T-helper 17 cell (primary cell): ENCODE results near the gene AGPAT3. TPM values are rescaled to one million over a fixed set of nuclear protein-coding genes. Genes with fewer than 3 reads are reported as not detected.

Experiments used
- ATAC-seq: fragments of 150-1000 bp; cut with Tn5 transposase; 2 replicates; pipeline ENCODE4 v1.10.0; 2021; ENCODE audit warnings: mild to moderate bottlenecking, moderate library complexity
- DNase-seq, 3 donors: peaks; one replicate each; pipeline versions ENCODE4 v3.0.0 to v3.0.0-alpha.2; 2020 to 2021
- H3K9me3 ChIP-seq: one replicate; pipeline ENCODE4 v1.7.0; 2013; ENCODE audit warnings: low read length, mild to moderate bottlenecking; ENCODE audit not compliant: control insufficient read depth, poor library complexity, severe bottlenecking
- H3K27ac Mint-ChIP-seq: one replicate; pipeline ENCODE4 v1.8.0; 2022; ENCODE audit warnings: mild to moderate bottlenecking, moderate library complexity, mixed read lengths
- H3K27me3 Mint-ChIP-seq: one replicate; pipeline ENCODE4 v1.8.0; 2022; ENCODE audit warnings: mixed read lengths
- H3K36me3 Mint-ChIP-seq: one replicate; pipeline ENCODE4 v1.8.0; 2022; ENCODE audit warnings: low read depth, mixed read lengths
- H3K4me1 Mint-ChIP-seq: one replicate; pipeline ENCODE4 v1.8.0; 2022; ENCODE audit warnings: mild to moderate bottlenecking, mixed read lengths
- H3K4me3 Mint-ChIP-seq: one replicate; pipeline ENCODE4 v1.8.0; 2022; ENCODE audit warnings: mild to moderate bottlenecking, moderate library complexity, mixed read lengths
- total RNA-seq, 4 donors: library from RNA in 2 of 4; stranded (reverse) in 2 of 4; gene quantifications; one replicate each; pipeline ENCODE4 v1.2.3 and lab custom pipeline; 2022 to 2026

The AGPAT3 gene
- total RNA-seq, 2 donors from 2014 or later: 64.1 to 67.3 TPM

DNA sequence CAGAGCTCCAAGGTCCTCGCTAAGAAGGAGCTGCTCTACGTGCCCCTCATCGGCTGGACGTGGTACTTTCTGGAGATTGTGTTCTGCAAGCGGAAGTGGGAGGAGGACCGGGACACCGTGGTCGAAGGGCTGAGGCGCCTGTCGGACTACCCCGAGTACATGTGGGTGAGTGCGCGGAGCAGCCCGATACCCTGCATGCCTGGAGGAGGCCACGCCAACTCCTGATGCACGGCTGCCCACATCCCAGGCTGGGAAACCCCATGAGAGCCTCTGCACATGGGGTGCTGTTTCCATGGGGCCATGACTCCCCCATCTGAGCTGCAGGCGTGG is 104.1 kb downstream of the AGPAT3 start:
- H3K4me1 Mint-ChIP-seq: peaks cover 5% of the 10 kb centered on the region
- DNase-seq: no peak
- H3K36me3 Mint-ChIP-seq: peaks cover 6% of the 10 kb centered on the region
- no peak overlapping the region for H3K27ac Mint-ChIP-seq
- no peak for ATAC-seq
- no peaks in the 10 kb centered on the region for H3K9me3 ChIP-seq
- no peaks in the 10 kb centered on the region for H3K27me3 Mint-ChIP-seq
- H3K4me3 Mint-ChIP-seq: no peak overlapping the region

DNA sequence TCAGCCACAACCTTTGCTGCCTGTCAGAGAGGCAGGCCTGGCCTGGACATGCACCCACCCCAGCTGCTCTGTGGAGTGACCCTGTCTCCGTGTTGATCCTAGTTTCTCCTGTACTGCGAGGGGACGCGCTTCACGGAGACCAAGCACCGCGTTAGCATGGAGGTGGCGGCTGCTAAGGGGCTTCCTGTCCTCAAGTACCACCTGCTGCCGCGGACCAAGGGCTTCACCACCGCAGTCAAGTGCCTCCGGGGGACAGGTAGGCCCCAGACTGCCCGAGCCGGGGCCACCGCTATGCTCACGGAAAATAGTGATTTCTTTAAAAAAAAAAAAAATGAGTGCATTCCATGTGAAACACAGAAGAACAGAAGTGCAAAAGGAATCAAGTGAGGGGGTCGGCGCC is 105.5 kb downstream of the AGPAT3 start:
- no peak for DNase-seq
- Mint-ChIP-seq H3K27me3 (no peaks in the 10 kb centered on the region), H3K4me3 (no peak overlapping the region), H3K36me3 (peaks cover 6% of the 10 kb centered on the region), H3K27ac (no peak overlapping the region), H3K4me1 (peaks cover 14% of the 10 kb centered on the region)
- H3K9me3 ChIP-seq: no peaks in the 10 kb centered on the region
- no peak for ATAC-seq

DNA sequence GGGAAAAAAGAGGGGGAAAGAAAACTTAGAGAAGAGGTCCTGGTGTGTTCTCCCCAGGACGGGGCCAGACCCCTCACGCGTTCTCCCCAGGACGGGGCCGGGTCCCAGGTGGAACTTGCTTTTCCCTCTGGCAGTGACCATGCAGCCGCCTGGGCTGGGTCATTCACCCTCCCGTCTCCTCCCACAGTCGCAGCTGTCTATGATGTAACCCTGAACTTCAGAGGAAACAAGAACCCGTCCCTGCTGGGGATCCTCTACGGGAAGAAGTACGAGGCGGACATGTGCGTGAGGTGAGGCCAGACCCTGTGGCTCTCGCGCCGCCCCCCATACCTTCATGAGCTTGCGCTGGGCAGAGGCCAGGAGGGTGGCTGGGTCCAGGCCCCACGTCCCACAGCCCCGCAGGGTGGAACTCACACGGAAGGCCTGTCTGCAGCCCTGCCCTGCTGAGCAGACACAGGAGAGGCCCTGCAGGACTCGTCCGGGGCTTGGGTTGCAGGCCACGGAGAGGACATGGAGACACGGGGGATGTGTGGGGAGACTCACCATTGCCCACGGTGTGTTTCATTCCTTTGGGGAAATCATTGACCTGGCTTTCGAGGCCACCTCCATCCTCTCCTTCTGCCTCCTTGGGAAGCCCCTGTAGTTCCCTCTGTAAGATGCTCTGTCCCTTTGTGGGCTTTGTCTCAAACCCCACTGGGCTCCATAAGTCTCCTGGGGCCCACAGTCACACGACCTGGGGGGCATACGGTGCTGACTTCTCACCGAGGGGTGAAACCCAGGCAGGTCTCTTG is 106.4 kb downstream of the AGPAT3 start:
- H3K36me3 Mint-ChIP-seq: peaks cover 6% of the 10 kb centered on the region
- ATAC-seq (no peak), DNase-seq (no peak)
- no peak overlapping the region for H3K27ac Mint-ChIP-seq
- H3K9me3 ChIP-seq: no peaks in the 10 kb centered on the region
- no peaks in the 10 kb centered on the region for H3K27me3 Mint-ChIP-seq
- H3K4me1 Mint-ChIP-seq: peaks cover 14% of the 10 kb centered on the region
- no peak overlapping the region for H3K4me3 Mint-ChIP-seq

DNA sequence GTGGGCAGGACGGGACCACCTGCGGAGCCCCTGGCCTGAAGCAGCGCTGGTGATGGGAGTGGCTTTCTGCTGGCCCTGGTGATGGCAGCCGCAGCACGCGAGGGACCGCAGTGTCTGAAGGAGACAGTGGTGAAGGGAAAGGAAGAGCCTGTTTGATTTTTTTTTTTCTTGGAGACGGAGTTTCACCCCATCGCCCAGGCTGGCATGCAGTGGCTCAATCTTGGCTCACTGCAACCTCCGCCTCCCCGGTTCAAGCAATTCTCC is 106.9 kb downstream of the AGPAT3 start:
- ATAC-seq (no peak), DNase-seq (no peak)
- Mint-ChIP-seq H3K4me1 (peaks cover 14% of the 10 kb centered on the region), H3K27me3 (no peaks in the 10 kb centered on the region), H3K27ac (no peak overlapping the region), H3K36me3 (peaks cover 6% of the 10 kb centered on the region), H3K4me3 (no peak overlapping the region)
- no peaks in the 10 kb centered on the region for H3K9me3 ChIP-seq

DNA sequence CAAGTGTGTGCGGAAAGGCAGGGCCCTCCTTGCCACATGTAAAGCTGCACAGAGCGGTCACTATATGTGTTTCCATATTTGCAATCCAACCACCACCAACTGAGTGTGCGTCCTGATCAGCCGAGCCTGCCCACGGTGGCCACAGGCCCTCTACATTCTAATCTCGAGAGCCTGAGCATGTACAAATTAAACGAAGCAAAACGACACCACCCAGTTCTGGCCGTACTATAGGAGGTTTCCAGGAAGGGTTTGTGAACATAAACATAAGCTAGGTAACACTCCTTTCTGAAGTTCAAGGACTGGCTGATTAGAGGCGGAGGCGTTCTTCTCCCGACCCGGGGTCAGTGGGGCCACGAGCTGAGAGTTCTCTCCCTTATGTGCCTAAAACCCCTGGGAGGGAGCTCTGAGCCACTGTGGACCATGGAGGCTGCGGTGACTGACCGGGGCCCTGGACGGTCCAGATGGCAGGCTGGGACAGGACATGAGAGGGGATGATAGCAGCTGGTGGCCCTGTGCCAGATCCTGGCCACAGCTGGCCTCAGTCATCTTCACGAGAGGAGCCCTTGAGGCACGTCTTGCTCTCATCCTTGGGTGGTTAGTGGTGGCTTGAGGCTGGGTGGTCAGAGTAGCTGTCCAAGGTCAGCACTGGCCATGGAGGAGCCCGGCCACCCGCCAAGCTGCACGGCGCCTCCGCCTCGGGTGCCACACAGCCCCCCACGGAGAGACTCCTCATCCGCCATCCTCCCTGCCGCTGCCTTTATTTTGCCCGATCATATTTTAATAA is 108.0 kb downstream of the AGPAT3 start:
- H3K27me3 Mint-ChIP-seq: no peaks in the 10 kb centered on the region
- no peaks in the 10 kb centered on the region for H3K9me3 ChIP-seq
- H3K4me1 Mint-ChIP-seq: peaks cover 11% of the 10 kb centered on the region
- DNase-seq (no peak), ATAC-seq (no peak)
- H3K4me3 Mint-ChIP-seq: no peak overlapping the region
- H3K36me3 Mint-ChIP-seq: peaks cover 3% of the 10 kb centered on the region
- H3K27ac Mint-ChIP-seq: no peak overlapping the region

DNA sequence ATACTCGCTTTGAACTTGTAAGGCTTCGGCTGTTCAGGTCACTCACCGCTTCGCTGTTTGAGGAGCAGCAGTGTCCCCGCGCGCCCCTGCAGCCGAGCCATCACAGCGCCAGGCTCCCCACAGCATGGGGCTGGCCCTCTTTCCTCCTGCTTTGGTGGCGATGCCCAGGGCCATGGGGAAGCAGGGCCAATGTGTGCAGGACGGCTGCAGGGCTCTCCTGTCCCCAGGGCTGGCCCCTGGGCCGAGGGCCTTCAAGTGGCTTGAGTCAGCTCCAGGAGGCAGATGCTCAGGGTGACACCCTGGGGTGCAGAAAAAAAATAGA is 108.6 kb downstream of the AGPAT3 start:
- no peaks in the 10 kb centered on the region for H3K9me3 ChIP-seq
- DNase-seq (no peak), ATAC-seq (no peak)
- Mint-ChIP-seq H3K4me1 (peaks cover 11% of the 10 kb centered on the region), H3K4me3 (no peak overlapping the region), H3K36me3 (peaks cover 3% of the 10 kb centered on the region), H3K27me3 (no peaks in the 10 kb centered on the region), H3K27ac (peak overlapping the region; percentile 59)

DNA sequence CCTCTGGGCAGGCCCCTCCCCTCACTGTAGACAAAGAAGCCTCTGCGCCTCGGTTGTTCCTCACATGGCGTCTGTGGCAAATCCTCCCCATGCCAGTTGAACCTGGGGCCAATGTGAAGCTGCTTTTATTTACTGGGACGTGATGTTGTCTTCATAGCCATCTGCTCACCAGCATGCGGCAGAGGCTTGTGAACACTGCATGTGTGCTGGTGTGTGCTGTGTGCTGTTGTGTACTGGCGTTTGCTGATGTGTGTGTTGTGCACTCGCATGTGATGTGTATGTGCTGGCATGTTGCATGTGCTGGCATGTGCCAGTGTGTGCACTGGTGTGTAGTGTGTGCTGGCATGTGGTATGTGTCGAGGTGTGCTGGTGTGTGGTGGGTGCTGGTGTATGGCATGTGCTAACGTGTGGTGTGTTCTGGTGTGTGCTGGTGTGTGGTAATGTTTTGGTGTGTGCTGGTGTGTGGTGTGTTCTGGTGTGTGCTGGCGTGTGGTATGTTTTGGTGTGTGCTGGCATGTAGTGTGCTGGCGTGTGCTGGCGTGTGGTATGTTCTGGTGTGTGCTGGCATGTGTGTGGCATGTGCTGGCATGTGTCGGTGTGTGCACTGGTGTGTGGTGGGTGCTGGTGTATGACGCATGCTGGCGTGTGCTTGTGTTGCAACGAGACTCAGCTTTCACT is 109.9 kb downstream of the AGPAT3 start:
- no peaks in the 10 kb centered on the region for H3K9me3 ChIP-seq
- Mint-ChIP-seq H3K4me1 (peaks cover 11% of the 10 kb centered on the region), H3K36me3 (peaks cover 3% of the 10 kb centered on the region), H3K27me3 (no peaks in the 10 kb centered on the region), H3K27ac (peak overlapping the region; percentile 59), H3K4me3 (peak overlapping the region; percentile 55)
- DNase-seq (no peak), ATAC-seq (peak; percentile 27)

DNA sequence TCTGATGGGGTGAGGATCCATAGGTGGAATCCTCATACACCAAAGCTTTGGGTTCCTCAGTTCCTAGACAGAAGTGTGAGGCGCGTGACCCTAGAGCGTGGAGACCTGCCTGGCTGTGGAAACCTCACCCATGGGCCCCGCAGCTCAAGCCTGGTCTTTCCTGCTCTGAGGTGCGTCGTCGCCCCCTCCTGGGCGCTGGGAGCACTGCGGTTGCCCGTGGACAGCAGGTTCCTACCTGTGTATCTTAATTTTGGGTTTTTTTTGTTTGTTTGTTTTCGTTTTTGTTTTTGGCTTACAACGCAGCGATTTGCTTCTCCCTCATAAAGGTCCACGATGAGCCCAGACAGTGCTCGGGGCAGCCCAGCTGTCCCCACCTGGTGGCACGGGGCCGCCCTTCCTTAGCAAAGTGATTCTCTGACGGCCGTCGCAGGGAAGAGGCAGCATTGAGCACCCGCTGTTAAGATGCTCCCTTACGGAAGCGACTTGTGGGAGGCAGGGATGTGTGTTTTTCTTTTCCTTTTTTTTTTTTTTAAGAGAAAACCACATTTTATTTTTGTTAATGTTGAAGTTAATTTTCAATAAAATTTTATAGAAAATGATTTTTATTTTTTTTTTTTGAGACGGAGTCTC is 110.6 kb downstream of the AGPAT3 start:
- Mint-ChIP-seq H3K4me3 (peak overlapping the region; percentile 25), H3K4me1 (peaks cover 11% of the 10 kb centered on the region), H3K36me3 (peaks cover 3% of the 10 kb centered on the region), H3K27ac (peak overlapping the region; percentile 59), H3K27me3 (no peaks in the 10 kb centered on the region)
- peak; percentile 59 to 79 (median 64) for DNase-seq
- H3K9me3 ChIP-seq: no peaks in the 10 kb centered on the region
- ATAC-seq: peak; percentile 94

DNA sequence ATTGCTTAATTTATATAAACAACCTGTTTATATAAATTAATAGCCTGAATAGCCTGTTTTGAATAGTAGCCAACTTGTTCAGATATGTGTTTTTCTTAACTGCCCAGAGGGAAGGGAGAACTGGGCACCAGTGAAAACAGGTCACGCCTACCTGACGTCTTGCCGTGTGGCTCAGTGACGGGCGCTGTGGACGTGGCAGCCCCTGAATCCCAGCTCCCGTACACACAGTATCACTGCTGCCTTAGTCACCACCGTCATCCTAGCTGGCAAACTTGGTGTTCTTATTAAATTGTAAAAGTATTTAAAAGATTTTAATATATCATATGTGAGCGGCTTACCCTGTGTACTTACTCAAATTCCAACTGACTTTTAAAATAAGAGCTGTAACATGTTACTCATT is 111.6 kb downstream of the AGPAT3 start:
- DNase-seq (no peak), ATAC-seq (no peak)
- H3K9me3 ChIP-seq: no peaks in the 10 kb centered on the region
- H3K27me3 Mint-ChIP-seq: no peaks in the 10 kb centered on the region
- no peak overlapping the region for H3K27ac Mint-ChIP-seq
- no peak overlapping the region for H3K4me3 Mint-ChIP-seq
- H3K4me1 Mint-ChIP-seq: peaks cover 11% of the 10 kb centered on the region
- H3K36me3 Mint-ChIP-seq: no peaks in the 10 kb centered on the region

DNA sequence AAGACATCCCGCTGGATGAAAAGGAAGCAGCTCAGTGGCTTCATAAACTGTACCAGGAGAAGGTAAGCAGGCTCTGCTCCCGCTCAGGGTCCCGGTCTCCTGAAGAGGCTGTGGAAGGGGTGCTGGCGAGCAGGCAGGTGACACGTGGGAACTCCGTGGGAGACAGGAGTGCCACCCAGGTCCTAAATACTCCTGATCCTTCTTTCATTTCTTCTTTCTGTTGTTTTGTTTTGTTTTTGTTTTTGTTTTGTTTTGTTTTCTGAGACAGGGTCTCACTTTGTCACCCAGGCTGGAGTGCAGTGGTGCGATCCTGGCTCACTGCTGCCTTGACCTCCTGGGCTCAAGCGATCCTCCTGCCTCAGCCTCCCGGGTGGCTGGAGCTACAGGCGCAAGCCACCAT is 113.0 kb downstream of the AGPAT3 start:
- H3K27ac Mint-ChIP-seq: no peak overlapping the region

DNA sequence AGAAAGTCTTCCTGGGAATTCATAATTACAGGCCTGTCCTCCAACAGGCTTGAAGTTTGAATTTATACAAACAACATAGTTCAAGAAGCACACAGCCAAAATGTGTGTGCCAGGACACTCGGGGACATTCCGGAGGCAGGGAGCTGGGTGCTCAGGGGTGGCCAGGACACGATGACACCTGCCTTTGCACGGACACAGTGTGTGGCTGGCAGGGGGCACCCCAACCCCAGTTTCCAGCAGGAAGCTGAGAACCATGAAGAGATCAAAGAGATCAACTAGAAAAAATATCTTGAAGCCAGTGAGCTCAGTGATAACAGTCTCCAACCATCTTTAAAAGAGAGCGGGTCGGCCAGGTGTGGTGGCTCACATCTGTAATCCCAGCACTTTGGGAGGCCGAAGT is 114.6 kb downstream of the AGPAT3 start:
- H3K27me3 Mint-ChIP-seq: no peaks in the 10 kb centered on the region
- peaks cover 5% of the 10 kb centered on the region for H3K4me1 Mint-ChIP-seq
- ATAC-seq (no peak), DNase-seq (no peak)
- no peak overlapping the region for H3K4me3 Mint-ChIP-seq
- H3K9me3 ChIP-seq: no peaks in the 10 kb centered on the region
- peak overlapping the region; percentile 27 for H3K27ac Mint-ChIP-seq
- no peaks in the 10 kb centered on the region for H3K36me3 Mint-ChIP-seq

More for the DNA sequence above, 113.0 kb downstream of the AGPAT3 start:
- ATAC-seq (no peak), DNase-seq (no peak)
- H3K36me3 Mint-ChIP-seq: no peaks in the 10 kb centered on the region
- peaks cover 11% of the 10 kb centered on the region for H3K4me1 Mint-ChIP-seq
- H3K27me3 Mint-ChIP-seq: no peaks in the 10 kb centered on the region
- H3K9me3 ChIP-seq: no peaks in the 10 kb centered on the region
- no peak overlapping the region for H3K4me3 Mint-ChIP-seq

DNA sequence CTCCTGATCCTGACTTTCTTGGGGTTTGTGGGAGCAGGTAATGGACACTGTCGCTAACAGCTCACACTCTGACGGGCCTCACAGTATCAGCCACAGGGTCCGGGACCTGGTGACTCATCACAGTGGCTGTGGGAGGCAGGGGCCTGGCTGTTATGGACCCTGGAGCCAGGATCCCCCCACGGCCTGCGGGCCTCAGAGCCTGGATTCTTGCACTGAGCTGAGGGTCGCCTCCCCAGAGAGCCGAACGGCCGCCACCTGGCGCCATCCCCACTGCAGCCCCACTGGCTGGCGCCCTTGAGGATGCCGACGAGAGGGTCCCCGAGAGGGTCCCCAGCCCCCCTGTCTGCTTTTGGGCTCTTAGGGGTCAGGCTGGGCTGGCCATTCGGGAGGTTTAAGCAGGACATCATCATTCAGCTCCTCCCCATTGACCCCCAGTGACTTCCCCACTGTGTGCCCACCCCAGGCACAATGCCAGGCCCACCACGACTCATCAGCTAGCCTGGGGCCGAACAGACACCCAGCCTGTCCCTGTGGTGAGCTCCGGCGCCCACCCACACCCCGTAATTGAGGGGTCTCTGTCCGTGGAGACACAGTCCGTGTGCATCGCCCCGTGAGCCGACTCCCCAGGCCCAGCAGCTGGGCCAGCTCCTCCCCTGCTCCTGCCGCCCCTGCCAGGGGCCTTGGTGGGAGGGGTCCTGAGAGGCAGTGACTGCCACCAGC is 116.3 kb downstream of the AGPAT3 start:
- Mint-ChIP-seq H3K4me3 (no peak overlapping the region), H3K36me3 (no peaks in the 10 kb centered on the region), H3K4me1 (peaks cover 8% of the 10 kb centered on the region), H3K27ac (no peak overlapping the region), H3K27me3 (no peaks in the 10 kb centered on the region)
- DNase-seq (no peak), ATAC-seq (no peak)
- no peaks in the 10 kb centered on the region for H3K9me3 ChIP-seq

DNA sequence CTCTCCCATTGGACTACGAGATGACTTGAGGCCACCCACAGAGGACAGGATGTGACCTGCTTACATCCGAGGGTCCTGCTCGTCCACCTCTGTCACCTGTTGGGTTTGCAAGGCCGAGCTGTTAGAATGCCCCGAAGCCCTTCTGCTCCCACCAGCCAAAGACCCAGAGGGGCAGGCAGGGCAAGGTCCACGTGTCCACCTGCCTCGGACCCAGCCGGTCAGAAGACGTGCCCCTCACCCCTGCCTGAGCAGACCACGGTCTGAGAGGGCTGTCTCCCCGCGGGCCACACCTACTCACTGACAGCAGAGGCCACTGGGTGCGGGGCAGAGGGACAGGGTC is 116.8 kb downstream of the AGPAT3 start:
- Mint-ChIP-seq H3K27me3 (no peaks in the 10 kb centered on the region), H3K4me3 (no peak overlapping the region), H3K4me1 (peaks cover 12% of the 10 kb centered on the region), H3K27ac (no peak overlapping the region), H3K36me3 (no peaks in the 10 kb centered on the region)
- no peaks in the 10 kb centered on the region for H3K9me3 ChIP-seq
- DNase-seq: no peak
- ATAC-seq: no peak
